Right atrium auricular region (tissue), 2 donors: Measurements from ENCODE around the gene SUMF1. TPM values are rescaled to one million over a fixed set of nuclear protein-coding genes. Genes with fewer than 3 reads are reported as not detected.

Experiments used
- DNase-seq: peaks from one replicate; pipeline ENCODE4 v3.0.0-alpha.2; 2019; ENCODE audit warnings: low spot score
- H3K27ac ChIP-seq, 2 donors: fragments of 200-600 bp; sonication (generic); 1 replicate in 1 of 2; 2 replicates in 1 of 2; pipeline ENCODE4 v1.5.1; 2016 to 2019
- H3K27me3 ChIP-seq, 2 donors: fragments of 200-600 bp; sonication (generic); one replicate each; pipeline versions ENCODE4 v1.5.1 to v1.6.0; 2017 to 2019
- H3K36me3 ChIP-seq: fragments of 200-600 bp; sonication (generic); one replicate; pipeline ENCODE4 v1.5.1; 2016
- H3K4me1 ChIP-seq, 2 donors: fragments of 200-600 bp; sonication (generic); one replicate each; pipeline versions ENCODE4 v1.5.1 to v1.6.0; 2017 to 2019
- H3K4me3 ChIP-seq, 2 donors: fragments of 200-600 bp; sonication (generic); 1 replicate in 1 of 2; 2 replicates in 1 of 2; pipeline ENCODE4 v1.5.1; 2017 to 2019; ENCODE audit warnings: mild to moderate bottlenecking in 1 of 2, moderate library complexity in 1 of 2
- H3K9me3 ChIP-seq, 2 donors: fragments of 200-600 bp; sonication (generic); one replicate each; pipeline ENCODE4 v1.5.1; 2019
- CTCF ChIP-seq, 2 donors: fragments of 200-600 bp; sonication (generic); IDR thresholded peaks; one replicate each; pipeline ENCODE4 v1.5.1; 2019; ENCODE audit warnings: antibody characterized with exemption in 2 of 2
- total RNA-seq, 2 donors: library from RNA; depleted of rRNA; stranded (reverse); fragments of >200 nt; gene quantifications; one replicate each; pipeline ENCODE4 v1.1.0, GENCODE V29; 2016

Gene SUMF1
- total RNA-seq, 2 donors from 2014 or later, result 12.1 to 22.6 TPM

GRCh38 chr3:4406746-4407568 is 60.1 kb downstream of the SUMF1 start:
- H3K4me1 ChIP-seq, result no peaks in the 10 kb centered on the region
- no peak for DNase-seq
- no peaks in the 10 kb centered on the region for H3K36me3 ChIP-seq
- no peaks in the 10 kb centered on the region for H3K27me3 ChIP-seq
- no peak overlapping the region for H3K4me3 ChIP-seq
- no peaks in the 10 kb centered on the region for H3K9me3 ChIP-seq
- TF ChIP-seq CTCF (IDR thresholded peaks at IDR 0.05), result no peak
- no peak overlapping the region for H3K27ac ChIP-seq

DNA sequence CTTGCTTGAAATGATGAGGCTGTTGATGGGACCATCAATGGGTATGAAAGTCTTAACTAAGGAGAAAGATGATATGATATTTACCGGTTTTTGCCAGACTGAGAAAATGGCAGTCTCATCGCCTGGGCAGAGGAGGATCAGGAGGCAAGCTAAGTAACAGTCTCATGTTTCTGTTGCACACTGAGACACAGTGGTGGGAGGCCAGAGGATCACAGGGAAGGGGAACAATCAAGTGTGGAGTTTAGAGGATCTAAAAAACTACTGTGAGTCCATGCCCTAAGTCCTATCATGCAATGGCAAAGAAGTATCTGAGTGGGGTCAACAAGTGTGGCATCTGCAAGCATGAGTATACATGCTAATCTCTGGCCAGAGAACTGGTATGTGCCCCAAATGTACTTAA is 62.2 kb downstream of the SUMF1 start:
- DNase-seq, result no peak
- H3K4me3 ChIP-seq, result no peak overlapping the region
- no peaks in the 10 kb centered on the region for H3K36me3 ChIP-seq
- H3K27ac ChIP-seq, result no peak overlapping the region
- H3K9me3 ChIP-seq, result no peaks in the 10 kb centered on the region
- H3K4me1 ChIP-seq, result no peaks in the 10 kb centered on the region
- TF ChIP-seq CTCF (IDR thresholded peaks at IDR 0.05), result no peak
- H3K27me3 ChIP-seq, result no peaks in the 10 kb centered on the region

DNA sequence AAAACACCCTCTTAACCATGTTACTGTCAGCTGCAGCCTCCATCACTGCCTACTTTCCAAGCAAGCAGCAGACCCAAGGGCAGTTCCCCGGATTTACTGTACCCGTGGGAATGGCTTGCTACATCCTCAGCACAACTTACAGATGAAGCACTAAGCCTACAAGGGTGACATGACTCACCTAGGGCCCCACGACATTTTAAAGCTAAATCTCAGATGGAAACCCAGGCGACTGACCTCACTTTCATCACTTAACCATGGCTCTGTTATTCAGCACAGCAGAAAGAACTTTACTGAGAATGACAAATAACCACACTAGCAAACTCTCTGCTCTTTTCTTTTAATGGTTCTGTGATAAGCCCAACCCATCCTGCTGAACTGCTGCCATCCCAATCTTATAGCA is 65.6 kb downstream of the SUMF1 start:
- H3K36me3 ChIP-seq, result no peaks in the 10 kb centered on the region
- no peaks in the 10 kb centered on the region for H3K9me3 ChIP-seq
- no peak for TF ChIP-seq CTCF (IDR thresholded peaks at IDR 0.05)
- H3K4me3 ChIP-seq, result no peak overlapping the region
- H3K4me1 ChIP-seq, result no peaks in the 10 kb centered on the region
- no peak for DNase-seq
- no peaks in the 10 kb centered on the region for H3K27me3 ChIP-seq
- H3K27ac ChIP-seq, result no peak overlapping the region

DNA sequence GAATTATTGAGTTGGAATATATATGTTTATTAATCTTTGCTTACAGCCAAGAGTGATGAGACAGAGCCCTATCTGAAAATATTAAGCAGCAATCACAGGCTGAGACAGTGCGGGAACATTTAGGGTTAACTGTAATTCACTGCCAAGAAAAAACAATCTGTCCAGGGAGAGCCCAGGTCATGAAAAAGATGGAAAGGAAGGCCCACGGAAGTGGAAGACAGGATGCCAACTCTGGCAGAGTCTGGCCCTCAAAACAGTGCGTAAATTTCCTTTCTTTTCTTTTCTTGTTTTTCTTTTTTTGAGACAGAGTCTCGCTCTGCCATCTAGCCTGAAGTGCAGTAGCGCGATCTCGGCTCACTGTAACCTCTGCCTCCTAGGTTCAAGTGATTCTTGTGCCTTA is 67.6 kb downstream of the SUMF1 start:
- H3K4me1 ChIP-seq, result no peaks in the 10 kb centered on the region
- no peak for TF ChIP-seq CTCF (IDR thresholded peaks at IDR 0.05)

DNA sequence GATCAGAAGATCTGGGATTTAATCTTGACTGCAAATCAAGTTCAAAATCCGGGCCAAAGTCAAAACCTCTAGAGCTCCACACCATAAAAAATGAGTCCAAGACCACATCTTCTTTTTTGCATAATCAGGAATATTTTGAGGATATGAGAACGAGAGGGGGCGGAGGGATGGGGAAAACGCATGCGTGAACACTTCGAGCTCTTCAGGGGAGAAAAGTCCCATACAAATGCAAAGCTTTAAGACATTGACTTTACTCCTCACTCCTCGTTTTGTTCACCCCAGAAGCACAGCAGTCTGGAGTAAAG is 68.2 kb downstream of the SUMF1 start:
- H3K4me1 ChIP-seq, result no peaks in the 10 kb centered on the region
- no peak for DNase-seq
- TF ChIP-seq CTCF (IDR thresholded peaks at IDR 0.05), result no peak
- no peaks in the 10 kb centered on the region for H3K36me3 ChIP-seq
- no peak overlapping the region for H3K27ac ChIP-seq
- no peaks in the 10 kb centered on the region for H3K27me3 ChIP-seq
- no peak overlapping the region for H3K4me3 ChIP-seq
- no peaks in the 10 kb centered on the region for H3K9me3 ChIP-seq

More for the DNA sequence above, 67.6 kb downstream of the SUMF1 start:
- H3K36me3 ChIP-seq, result no peaks in the 10 kb centered on the region
- H3K27ac ChIP-seq, result no peak overlapping the region
- no peak overlapping the region for H3K4me3 ChIP-seq
- no peaks in the 10 kb centered on the region for H3K9me3 ChIP-seq
- DNase-seq, result no peak
- no peaks in the 10 kb centered on the region for H3K27me3 ChIP-seq
